Measurements from ENCODE around the gene TEAD4.

Gene TEAD4

DNA sequence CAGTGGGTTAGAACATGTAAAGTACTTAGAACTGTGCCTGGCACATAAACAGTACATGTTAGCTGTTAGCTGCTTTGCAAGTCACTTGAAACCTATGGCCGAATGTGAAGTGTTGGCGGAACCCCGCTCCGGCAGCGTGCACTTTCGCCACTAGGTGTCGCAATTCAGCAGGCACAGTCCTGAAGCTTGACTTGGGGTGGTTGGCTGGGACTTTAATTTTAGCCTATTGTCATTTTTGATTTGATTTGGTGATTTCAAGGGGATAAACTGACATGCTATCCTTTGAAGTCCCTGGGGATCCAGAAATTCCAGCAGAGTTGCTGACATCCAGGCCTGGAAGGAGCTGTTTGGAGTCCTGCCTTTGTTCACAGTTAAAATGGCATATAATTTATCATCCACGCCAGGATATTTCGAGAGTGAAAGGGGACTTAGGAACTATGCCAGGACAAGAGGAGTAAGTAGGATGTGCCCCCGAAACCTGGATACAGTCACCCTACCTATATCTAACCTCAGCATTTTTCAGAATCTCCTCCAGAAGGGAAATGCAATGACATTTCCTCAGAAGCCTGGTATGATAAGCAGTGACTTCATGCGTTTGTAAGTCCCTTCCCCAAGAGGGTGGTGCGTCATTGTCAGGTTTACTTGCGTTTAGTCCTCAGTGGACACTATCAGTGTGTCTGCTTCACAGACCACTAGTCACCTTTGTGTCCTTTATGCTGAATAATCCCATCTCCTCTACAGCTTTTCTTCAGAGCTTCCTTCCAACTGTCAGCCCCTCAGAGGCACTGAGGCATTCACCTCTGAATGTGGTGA is 114.4 kb downstream of the TEAD4 start:
- peak; percentile 53 to 71 (median 59) for DNase-seq
- H3K4me1 ChIP-seq (ENCODE audit: control insufficient read depth, insufficient read depth, low read length, poor library complexity, severe bottlenecking) = peaks cover 11% of the 10 kb centered on the region
- H3K9me3 ChIP-seq (ENCODE audit: control insufficient read depth, low read length) = no peaks in the 10 kb centered on the region
- no peak overlapping the region for H3K4me3 ChIP-seq (ENCODE audit: insufficient read depth, low read depth, low read length, poor library complexity, severe bottlenecking)
- no peaks in the 10 kb centered on the region for H3K36me3 ChIP-seq (ENCODE audit: control insufficient read depth, insufficient read depth, low read length)
- peaks cover 2% of the 10 kb centered on the region for H3K27me3 ChIP-seq (replicated peaks; ENCODE audit: control insufficient read depth, insufficient read depth, low read length, poor library complexity, severe bottlenecking)
- no peak overlapping the region for H3K27ac ChIP-seq (ENCODE audit: insufficient read depth, low read length, poor library complexity, severe bottlenecking)

DNA sequence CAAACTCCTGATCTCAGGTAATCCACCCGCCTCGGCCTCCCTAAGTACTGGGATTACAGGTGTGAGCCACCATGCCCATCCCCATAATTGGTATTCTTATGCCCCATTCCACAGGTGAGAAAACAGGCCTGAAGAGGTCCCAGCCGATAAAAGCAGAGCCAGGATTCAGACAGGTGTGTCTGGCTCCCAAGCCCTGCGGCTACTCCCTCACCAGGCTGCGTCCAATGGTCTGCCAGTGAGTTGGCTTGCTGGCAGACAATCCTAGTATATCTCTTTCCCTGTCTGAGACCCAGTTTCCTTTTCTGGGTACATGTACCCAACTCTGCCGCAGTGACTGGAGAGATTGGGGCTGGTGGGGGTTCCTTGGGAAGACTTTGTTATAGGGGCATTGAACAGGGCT is 116.1 kb downstream of the TEAD4 start:
- Histone ChIP-seq H3K4me1 (ENCODE audit: control insufficient read depth, insufficient read depth, low read length, poor library complexity, severe bottlenecking) (peaks cover 11% of the 10 kb centered on the region), H3K4me3 (ENCODE audit: insufficient read depth, low read depth, low read length, poor library complexity, severe bottlenecking) (no peak overlapping the region), H3K27me3 (replicated peaks; ENCODE audit: control insufficient read depth, insufficient read depth, low read length, poor library complexity, severe bottlenecking) (peaks cover 2% of the 10 kb centered on the region), H3K9me3 (ENCODE audit: control insufficient read depth, low read length) (no peaks in the 10 kb centered on the region), H3K27ac (ENCODE audit: insufficient read depth, low read length, poor library complexity, severe bottlenecking) (no peak overlapping the region), H3K36me3 (ENCODE audit: control insufficient read depth, insufficient read depth, low read length) (no peaks in the 10 kb centered on the region)
- no peak for DNase-seq

DNA sequence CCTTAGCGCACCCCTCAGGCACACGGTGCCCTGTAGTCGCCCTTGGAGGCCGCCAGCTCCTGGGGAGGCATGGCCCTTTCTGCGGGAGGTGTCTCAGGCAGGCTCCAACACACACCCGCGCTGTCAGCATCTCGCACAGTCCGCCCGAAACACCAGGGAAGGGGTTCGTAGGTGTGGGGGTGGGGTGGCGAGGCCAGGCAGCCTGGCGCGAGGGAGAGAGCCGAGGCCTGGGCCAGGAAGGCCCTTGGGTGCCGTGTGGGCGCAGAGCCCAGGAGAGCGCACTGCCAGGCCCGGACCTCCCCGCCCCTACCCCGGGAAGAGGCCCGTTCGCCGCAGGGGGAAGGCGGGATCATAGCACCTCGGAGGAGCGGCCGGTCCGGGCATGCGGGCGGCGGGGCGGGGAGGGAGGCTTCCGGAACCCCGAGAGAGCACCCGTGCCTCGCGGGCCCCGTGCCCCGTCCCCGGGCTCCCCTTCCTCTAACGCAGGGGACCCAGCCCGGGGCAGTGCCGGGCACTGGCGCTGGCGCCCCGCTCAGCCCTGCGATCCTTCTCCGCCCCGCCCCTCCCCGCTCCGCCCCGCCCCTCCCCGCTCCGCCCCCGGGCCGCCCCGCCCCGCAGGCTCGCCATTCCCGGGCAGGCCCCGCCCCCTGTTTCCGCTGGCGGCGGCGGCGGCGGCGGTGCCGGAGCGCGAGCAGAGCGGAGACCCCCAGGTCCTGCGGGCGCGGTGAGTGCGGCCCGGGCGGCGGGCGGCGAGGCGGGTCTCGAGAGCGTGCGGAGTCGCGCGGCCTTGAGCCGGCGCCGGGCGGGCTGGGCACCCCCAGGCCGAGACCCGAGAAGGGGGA is 117.8 kb downstream of the TEAD4 start, which contains the start of gene TSPAN9:
TSS of gene TSPAN9 (plus strand) at position 650 of the 842 bp plus-strand sequence. CDS start 123,815 bp downstream, outside the sequence.
- Histone ChIP-seq H3K4me1 (ENCODE audit: control insufficient read depth, insufficient read depth, low read length, poor library complexity, severe bottlenecking) (peaks cover 11% of the 10 kb centered on the region), H3K27ac (ENCODE audit: insufficient read depth, low read length, poor library complexity, severe bottlenecking) (peak within 1 kb of the TSS; percentile 48), H3K9me3 (ENCODE audit: control insufficient read depth, low read length) (no peaks in the 10 kb centered on the region), H3K27me3 (replicated peaks; ENCODE audit: control insufficient read depth, insufficient read depth, low read length, poor library complexity, severe bottlenecking) (peaks cover 2% of the 10 kb centered on the region), H3K36me3 (ENCODE audit: control insufficient read depth, insufficient read depth, low read length) (no peaks in the 10 kb centered on the region), H3K4me3 (ENCODE audit: insufficient read depth, low read depth, low read length, poor library complexity, severe bottlenecking) (peak within 1 kb of the TSS; percentile 77)
- peak; percentile 36 to 56 (median 50) for DNase-seq

DNA sequence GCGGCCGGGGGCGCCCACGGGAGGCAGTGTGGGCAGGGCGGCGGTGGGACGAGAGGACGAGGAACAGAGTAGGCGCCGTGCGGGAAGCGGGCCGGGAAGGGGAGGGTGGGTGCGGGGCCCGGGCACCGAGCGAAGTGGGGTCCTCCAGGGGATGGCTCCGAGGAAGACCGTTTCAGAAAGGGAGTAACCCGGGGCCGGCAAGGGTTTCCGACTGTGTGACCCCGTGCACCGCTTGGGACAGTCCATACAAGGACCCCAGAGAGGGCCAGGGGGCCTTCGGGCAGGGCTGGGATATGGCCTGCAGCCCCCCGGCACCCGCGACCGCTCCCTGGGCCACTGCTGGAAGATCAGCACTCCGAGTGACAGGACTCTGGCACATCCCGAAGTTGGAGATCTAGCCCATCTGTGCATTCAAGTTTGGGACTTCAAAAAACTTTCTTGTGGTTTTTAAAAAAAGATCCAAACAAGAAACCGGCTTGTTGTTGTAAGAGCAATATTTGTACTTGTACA is 118.4 kb downstream of the TEAD4 start:
- Histone ChIP-seq H3K9me3 (ENCODE audit: control insufficient read depth, low read length) (no peaks in the 10 kb centered on the region), H3K4me3 (ENCODE audit: insufficient read depth, low read depth, low read length, poor library complexity, severe bottlenecking) (peak overlapping the region; percentile 38), H3K4me1 (ENCODE audit: control insufficient read depth, insufficient read depth, low read length, poor library complexity, severe bottlenecking) (peaks cover 11% of the 10 kb centered on the region), H3K27me3 (replicated peaks; ENCODE audit: control insufficient read depth, insufficient read depth, low read length, poor library complexity, severe bottlenecking) (peaks cover 2% of the 10 kb centered on the region), H3K36me3 (ENCODE audit: control insufficient read depth, insufficient read depth, low read length) (no peaks in the 10 kb centered on the region), H3K27ac (ENCODE audit: insufficient read depth, low read length, poor library complexity, severe bottlenecking) (no peak overlapping the region)
- DNase-seq = peak in 1 of 3 donors; percentile 2

DNA sequence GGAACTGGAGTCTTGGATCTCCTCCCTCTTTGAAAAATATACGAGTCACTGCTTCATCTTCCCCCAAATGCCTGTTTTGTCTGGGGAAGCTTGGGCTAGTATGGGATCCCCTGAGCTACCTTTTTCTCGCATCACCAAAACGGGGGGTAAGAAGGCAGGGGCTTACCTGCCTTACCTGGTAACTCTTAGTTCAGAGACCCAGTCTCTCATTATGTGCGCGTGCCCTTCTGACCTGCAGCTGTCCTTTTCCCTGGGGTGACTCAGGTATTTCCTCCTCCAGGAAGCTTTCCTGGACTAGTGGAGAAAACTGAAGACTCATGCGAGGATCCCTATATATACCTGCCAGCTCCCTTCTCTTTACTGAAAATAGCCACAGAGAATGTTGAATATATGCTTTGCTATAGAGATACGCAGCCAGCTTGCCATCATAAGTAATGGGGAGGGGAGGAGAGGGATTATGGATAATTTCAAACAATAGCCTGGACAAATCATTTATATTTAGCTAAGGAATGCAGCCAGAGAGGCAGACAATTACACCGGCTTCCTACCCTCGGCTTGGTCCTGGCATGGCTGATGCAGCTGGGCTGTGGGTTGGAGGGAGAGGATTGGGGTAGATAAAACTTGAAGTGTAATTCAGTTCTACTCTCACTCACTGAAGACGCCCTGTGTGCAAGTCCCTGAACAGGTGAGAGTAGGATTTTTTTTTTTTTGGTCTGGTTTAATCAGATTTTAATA is 119.1 kb downstream of the TEAD4 start:
- no peak for DNase-seq

DNA sequence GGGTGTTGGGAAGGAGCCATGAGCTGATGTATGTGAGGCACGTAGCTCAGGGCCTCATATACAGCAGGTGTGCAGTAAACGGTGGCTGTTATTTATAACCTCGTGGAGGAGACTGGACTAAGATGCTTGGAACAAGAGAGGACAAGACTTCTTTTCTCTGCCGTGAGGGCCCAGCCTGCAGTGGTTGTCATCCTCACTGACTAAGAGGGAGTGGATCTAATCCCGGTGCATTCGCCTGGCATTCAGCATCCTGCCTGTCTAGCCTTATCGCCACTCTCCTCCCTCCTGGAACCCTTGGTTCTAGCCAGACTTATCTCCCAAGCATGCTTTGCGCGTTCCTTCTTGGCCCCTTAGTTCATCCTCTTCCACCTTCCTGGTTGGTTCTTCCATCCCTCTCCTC is 121.9 kb downstream of the TEAD4 start:
- DNase-seq = no peak
- Histone ChIP-seq H3K36me3 (ENCODE audit: control insufficient read depth, insufficient read depth, low read length) (no peaks in the 10 kb centered on the region), H3K27me3 (replicated peaks; ENCODE audit: control insufficient read depth, insufficient read depth, low read length, poor library complexity, severe bottlenecking) (no peaks in the 10 kb centered on the region), H3K4me3 (ENCODE audit: insufficient read depth, low read depth, low read length, poor library complexity, severe bottlenecking) (no peak overlapping the region), H3K27ac (ENCODE audit: insufficient read depth, low read length, poor library complexity, severe bottlenecking) (no peak overlapping the region), H3K9me3 (ENCODE audit: control insufficient read depth, low read length) (no peaks in the 10 kb centered on the region), H3K4me1 (ENCODE audit: control insufficient read depth, insufficient read depth, low read length, poor library complexity, severe bottlenecking) (peaks cover 10% of the 10 kb centered on the region)

More for the DNA sequence above, 119.1 kb downstream of the TEAD4 start:
- Histone ChIP-seq H3K9me3 (ENCODE audit: control insufficient read depth, low read length) (no peaks in the 10 kb centered on the region), H3K4me3 (ENCODE audit: insufficient read depth, low read depth, low read length, poor library complexity, severe bottlenecking) (peak overlapping the region; percentile 38), H3K36me3 (ENCODE audit: control insufficient read depth, insufficient read depth, low read length) (no peaks in the 10 kb centered on the region), H3K4me1 (ENCODE audit: control insufficient read depth, insufficient read depth, low read length, poor library complexity, severe bottlenecking) (peaks cover 11% of the 10 kb centered on the region), H3K27ac (ENCODE audit: insufficient read depth, low read length, poor library complexity, severe bottlenecking) (no peak overlapping the region), H3K27me3 (replicated peaks; ENCODE audit: control insufficient read depth, insufficient read depth, low read length, poor library complexity, severe bottlenecking) (no peaks in the 10 kb centered on the region)

DNA sequence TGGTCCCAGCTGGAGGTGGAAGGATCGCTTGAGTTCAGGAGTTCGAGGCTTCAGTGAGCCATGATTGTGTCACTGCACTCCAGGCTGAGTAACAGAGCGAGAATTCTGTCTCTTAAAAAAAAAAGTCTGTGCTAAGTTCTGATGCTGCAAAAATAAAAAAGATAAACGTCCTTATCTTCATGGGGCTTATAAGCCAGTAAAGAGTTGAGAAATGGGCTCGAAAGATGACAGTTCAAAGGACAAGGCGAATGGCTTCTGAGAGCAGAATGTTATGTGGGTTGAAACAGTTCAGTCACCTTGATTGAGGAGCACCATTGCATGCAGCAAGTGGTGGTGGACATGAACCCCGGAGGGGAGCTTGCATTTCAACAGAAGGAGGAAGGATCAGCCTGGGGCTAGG is 122.7 kb downstream of the TEAD4 start:
- no peaks in the 10 kb centered on the region for H3K9me3 ChIP-seq (ENCODE audit: control insufficient read depth, low read length)
- no peaks in the 10 kb centered on the region for H3K27me3 ChIP-seq (replicated peaks; ENCODE audit: control insufficient read depth, insufficient read depth, low read length, poor library complexity, severe bottlenecking)
- no peak overlapping the region for H3K4me3 ChIP-seq (ENCODE audit: insufficient read depth, low read depth, low read length, poor library complexity, severe bottlenecking)
- H3K36me3 ChIP-seq (ENCODE audit: control insufficient read depth, insufficient read depth, low read length) = no peaks in the 10 kb centered on the region
- no peak for DNase-seq
- no peak overlapping the region for H3K27ac ChIP-seq (ENCODE audit: insufficient read depth, low read length, poor library complexity, severe bottlenecking)
- H3K4me1 ChIP-seq (ENCODE audit: control insufficient read depth, insufficient read depth, low read length, poor library complexity, severe bottlenecking) = peaks cover 3% of the 10 kb centered on the region

DNA sequence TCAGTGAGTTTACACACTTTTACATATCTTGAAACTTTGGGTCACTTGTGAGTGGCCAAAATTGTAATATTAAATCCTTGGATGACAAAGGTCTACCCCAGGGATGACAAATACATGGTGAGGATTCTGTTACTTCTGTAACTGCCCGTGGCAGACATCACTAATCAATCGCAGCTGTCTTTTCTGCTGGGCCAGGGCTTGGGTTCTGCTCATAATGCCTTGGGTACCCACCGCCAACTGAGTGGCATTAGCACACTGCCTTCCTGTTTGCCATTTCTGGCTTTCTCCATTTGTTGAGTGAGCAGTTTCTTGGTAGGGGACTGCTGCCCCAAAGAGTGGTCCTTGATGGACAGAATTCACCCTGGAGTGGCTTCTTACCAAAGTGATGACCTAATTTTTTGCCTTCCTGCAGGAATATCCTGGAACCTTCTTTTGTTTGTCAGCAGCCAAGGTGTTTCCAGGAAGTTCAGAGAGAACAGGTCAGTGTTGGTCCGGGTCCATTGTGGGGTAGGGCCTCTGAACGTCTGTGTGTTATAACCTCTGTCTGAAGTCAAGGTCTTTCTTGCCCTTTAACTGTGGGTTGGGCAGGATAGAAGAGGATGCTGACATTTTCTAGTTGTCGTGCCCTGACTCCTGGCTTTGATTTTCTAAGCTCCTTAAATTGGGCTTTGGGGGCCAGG is 124.2 kb downstream of the TEAD4 start:
- H3K27me3 ChIP-seq (replicated peaks; ENCODE audit: control insufficient read depth, insufficient read depth, low read length, poor library complexity, severe bottlenecking) = no peaks in the 10 kb centered on the region
- no peak for DNase-seq
- no peak overlapping the region for H3K27ac ChIP-seq (ENCODE audit: insufficient read depth, low read length, poor library complexity, severe bottlenecking)
- no peak overlapping the region for H3K4me3 ChIP-seq (ENCODE audit: insufficient read depth, low read depth, low read length, poor library complexity, severe bottlenecking)
- H3K9me3 ChIP-seq (ENCODE audit: control insufficient read depth, low read length) = no peaks in the 10 kb centered on the region
- H3K36me3 ChIP-seq (ENCODE audit: control insufficient read depth, insufficient read depth, low read length) = no peaks in the 10 kb centered on the region
- no peaks in the 10 kb centered on the region for H3K4me1 ChIP-seq (ENCODE audit: control insufficient read depth, insufficient read depth, low read length, poor library complexity, severe bottlenecking)

DNA sequence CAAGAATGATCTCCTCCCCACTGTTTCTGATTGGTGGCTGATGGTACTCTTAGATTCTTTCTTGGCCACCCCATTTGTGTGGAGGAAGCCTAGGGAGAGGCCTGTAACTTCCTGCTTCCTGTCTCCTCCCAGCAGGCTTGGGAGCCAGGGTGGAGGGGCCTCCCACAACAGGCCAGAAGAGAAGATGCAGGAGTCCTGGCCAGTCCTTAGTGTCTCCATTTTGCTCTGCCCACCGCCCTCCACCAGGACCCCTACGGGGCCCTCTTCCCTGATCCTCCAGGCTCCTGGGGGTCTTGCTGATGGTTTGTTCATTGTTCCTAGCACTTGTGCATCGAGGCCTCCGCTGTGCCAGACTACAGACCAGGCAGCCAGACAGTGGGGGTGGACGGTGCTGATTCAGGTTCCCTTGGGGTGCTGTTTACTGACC is 124.7 kb downstream of the TEAD4 start:
- Histone ChIP-seq H3K4me3 (ENCODE audit: insufficient read depth, low read depth, low read length, poor library complexity, severe bottlenecking) (no peak overlapping the region), H3K9me3 (ENCODE audit: control insufficient read depth, low read length) (no peaks in the 10 kb centered on the region)
- DNase-seq = no peak

More for the DNA sequence above, 124.7 kb downstream of the TEAD4 start:
- H3K4me1 ChIP-seq (ENCODE audit: control insufficient read depth, insufficient read depth, low read length, poor library complexity, severe bottlenecking) = no peaks in the 10 kb centered on the region
- H3K36me3 ChIP-seq (ENCODE audit: control insufficient read depth, insufficient read depth, low read length) = no peaks in the 10 kb centered on the region
- no peak overlapping the region for H3K27ac ChIP-seq (ENCODE audit: insufficient read depth, low read length, poor library complexity, severe bottlenecking)
- H3K27me3 ChIP-seq (replicated peaks; ENCODE audit: control insufficient read depth, insufficient read depth, low read length, poor library complexity, severe bottlenecking) = no peaks in the 10 kb centered on the region
